COLO668 (cell line): ENCODE measurements around the gene FGF22.
A peak's percentile ranks its signal among the peaks of the same experiment; 100 is the strongest.
"Not testable (repeated sequence)": the region's sequence is repeated elsewhere in the genome, so short reads cannot be mapped to it uniquely, and the experiment has no call there.

Source experiments
- DNase-seq: peaks from one replicate; lab custom pipeline; 2025; ENCODE audit not compliant: unreplicated experiment; lab: John Stamatoyannopoulos, UW

The FGF22 gene

GRCh38 chr19:658059-658839 is 18.6 kb downstream of the FGF22 start:
- no peak for DNase-seq

- DNase-seq, result peak; percentile 55
Measured at GRCh38 chr19:658916-659839, 19.5 kb downstream of the FGF22 start.

GRCh38 chr19:660793-661426 is 21.2 kb downstream of the FGF22 start:
- peak; percentile 31 for DNase-seq

GRCh38 chr19:661427-662196 is 21.9 kb downstream of the FGF22 start:
- peak; percentile 32 for DNase-seq

GRCh38 chr19:662207-662961 is 22.7 kb downstream of the FGF22 start:
- peak; percentile 75 for DNase-seq

- peak; percentile 97 for DNase-seq
Measured at GRCh38 chr19:662962-663681, 23.4 kb downstream of the FGF22 start, which contains the start of gene RNF126. TSS of gene RNF126 (minus strand) at chr19:663214. CDS start at chr19:663121, 93 bp downstream.

- DNase-seq, result no peak
Measured at GRCh38 chr19:663682-664117, 24.0 kb downstream of the FGF22 start.

DNA sequence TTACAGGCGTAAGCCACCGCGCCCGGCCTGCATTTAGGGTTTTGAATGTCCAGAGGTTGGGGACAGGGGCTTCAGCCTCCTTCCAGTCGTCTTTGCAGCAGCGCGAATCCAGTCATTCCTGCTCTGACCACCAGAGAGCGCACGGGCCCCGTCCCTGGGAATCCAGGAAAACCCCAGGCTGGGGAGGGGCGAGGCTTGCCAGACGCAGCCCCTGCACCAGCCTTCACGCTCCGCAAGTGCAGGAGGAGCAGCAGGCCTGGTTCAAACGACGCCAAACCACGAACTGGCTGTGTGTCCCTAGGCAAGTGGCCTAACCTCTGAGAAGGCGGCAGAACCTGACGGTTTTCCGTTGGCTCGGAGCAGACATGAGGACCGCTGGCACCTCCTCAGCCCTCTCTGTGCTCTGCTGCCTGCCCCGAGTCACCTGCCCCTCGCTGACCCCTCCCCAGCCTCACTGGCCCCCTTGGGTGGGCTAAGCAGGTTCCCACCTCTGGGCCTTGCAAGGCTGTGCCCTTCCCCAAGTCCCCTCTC is 25.3 kb downstream of the FGF22 start:
- peak; percentile 79 for DNase-seq

DNA sequence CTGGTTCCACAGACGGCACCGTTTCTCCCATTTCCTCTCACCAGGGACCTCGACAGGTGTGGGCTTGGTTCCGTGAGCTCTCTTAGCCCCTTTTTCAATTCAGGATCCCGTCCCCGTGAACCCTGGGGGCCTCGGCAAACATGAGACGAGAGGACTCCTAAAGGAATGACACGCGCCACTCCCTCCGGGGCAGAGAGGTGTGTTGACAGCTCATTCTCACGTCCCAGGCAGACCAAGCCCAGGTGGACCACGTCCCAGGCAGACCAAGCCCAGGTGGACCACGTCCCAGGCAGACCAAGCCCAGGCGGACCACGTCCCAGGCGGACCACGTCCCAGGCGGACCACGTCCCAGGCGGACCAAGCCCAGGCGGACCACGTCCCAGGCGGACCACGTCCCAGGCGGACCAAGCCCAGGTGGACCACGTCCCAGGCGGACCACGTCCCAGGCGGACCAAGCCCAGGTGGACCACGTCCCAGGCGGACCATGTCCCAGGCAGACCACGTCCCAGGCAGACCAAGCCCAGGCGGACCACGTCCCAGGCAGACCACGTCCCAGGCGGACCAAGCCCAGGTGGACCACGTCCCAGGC is 27.4 kb downstream of the FGF22 start:
- DNase-seq, result not testable (repeated sequence)

DNA sequence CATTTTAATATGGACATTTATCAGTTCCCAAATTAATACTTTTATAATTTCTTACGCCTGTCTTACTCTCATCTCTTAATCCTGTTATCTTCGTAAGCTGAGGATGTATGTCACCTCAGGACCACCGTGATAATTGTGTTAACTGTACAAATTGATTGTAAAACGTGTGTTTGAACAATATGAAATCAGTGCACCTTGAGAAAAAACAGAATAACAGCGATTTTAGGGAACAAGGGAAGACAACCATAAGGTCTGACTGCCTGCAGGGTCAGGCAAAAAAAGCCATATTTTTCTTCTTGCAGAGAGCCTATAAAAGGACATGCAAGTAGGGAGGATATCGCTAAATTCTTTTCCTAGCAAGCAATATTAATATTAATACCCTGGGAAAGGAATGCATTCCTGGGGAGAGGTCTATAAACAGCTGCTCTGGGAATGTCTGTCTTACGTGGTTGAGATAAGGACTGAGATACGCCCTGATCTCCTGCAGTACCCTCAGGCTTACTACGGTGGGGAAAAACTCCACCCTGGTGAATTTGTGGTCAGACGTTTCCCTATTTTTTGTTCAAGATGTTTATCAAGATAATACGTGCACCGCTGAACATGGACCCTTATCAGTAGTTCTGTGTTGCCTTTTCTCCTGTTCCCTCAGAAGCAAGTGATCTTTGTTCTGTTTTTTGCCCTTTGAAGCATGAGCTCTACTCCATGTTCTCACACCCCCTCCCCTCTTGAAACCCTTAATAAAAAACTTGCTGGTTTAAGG is 29.2 kb downstream of the FGF22 start:
- DNase-seq, result not testable (repeated sequence)

- DNase-seq, result no peak
Measured at GRCh38 chr19:670609-671075, 31.0 kb downstream of the FGF22 start.

DNA sequence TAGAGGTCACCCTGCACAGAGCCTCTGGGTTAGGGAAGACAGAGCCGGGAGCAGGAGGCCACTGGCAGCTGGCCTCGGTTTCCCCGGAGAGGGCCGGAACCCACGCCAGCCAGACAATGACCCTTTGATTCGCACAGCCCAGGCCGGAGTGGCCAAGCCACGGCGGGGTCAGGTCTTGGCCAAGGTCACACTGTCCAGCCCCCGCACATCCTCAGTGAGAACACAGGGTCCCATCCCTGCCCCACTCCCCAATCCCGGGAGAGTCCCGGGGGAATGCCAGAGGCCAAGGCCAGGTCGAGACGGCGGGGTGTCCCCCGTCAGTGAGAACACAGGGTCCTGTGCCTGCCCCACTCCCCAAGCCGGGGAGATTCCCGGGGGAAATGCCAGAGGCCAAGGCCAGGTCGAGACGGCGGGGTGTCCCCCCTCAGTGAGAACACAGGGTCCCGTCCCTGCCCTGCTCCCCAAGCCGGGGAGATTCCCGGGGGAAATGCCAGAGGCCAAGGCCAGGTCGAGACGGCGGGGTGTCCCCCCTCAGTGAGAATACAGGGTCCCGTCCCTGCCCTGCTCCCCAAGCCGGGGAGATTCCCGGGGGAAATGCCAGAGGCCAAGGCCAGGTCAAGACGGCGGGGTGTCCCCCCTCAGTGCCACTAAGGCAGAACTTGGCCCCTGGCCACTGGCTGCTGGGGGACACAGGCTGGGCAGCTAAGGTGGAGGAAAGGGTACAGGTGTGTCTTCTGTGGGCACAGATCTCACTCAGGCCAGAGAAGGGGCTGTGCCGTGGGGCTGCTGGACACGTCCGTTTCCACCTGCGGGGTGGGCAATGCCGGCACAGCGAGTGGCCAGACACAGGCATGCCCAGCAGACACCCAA is 34.8 kb downstream of the FGF22 start:
- no peak for DNase-seq

- DNase-seq, result no peak
Measured at GRCh38 chr19:676007-676338, 36.3 kb downstream of the FGF22 start.

DNA sequence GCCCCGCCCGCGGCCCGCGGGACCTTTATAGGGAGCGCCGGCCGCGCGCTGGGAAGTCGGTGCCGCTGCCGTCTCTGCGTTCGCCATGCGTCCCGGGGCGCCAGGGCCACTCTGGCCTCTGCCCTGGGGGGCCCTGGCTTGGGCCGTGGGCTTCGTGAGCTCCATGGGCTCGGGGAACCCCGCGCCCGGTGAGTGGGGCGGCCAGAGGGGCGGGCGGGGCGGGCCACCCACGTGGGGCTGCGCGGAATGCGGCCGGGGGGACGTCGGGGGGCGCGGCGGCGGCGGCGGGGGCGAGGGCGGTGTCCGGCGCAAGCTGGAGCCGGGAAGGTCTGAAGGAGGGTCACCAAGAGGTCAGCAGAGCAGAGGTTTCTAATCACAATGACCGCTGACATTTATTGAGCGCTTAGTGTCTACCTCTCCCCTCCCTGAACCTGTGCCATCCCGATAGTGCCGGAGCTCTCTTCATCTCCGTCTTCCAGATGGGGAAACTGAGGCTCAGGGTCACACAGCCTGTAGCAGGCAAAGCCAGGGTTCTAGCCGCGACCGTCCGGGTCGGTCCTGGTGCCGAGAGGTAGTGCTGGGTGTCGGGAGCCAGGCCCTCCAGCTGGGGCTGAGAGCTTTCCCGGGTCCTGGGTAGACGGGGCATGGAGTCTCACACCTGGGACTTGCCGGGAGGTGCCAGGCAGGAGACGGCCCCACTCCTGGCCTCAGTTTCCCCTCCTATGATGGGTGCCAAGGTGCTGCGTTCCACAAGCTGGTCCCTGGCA is 36.8 kb downstream of the FGF22 start, which contains the start of gene FSTL3:
Gene FSTL3, plus strand, starts transcription at position 54 of the 767 bp plus-strand sequence. Its CDS starts 32 bp downstream, at position 86.
- DNase-seq, result no peak

DNA sequence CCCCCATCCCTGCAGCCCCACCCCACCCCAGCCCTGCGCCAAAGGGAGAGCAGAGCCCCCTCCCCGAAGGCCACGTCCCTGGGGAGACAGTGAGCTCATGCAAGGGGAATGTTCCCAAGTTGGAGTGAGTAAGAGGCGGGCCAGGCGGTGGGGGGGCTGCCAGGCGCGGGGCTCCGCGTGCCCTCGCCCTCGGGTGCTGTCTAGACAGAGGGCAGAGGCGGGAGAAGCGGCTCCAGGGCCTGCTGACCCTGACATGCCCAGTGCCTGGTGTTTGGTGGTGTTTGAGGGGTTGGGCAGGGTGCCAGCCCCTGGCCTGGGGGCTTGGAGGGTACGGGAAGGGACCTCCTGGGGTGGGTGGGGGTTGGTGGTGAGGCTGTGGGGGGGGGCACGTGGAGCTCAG is 37.5 kb downstream of the FGF22 start:
- DNase-seq, result peak; percentile 60
